Measurements from ENCODE around the gene GCA. TPM values are rescaled to one million over a fixed set of nuclear protein-coding genes. Genes with fewer than 3 reads are reported as not detected.

Gene GCA
- polyA plus RNA-seq, 1 experiment: 2.5 TPM

DNA sequence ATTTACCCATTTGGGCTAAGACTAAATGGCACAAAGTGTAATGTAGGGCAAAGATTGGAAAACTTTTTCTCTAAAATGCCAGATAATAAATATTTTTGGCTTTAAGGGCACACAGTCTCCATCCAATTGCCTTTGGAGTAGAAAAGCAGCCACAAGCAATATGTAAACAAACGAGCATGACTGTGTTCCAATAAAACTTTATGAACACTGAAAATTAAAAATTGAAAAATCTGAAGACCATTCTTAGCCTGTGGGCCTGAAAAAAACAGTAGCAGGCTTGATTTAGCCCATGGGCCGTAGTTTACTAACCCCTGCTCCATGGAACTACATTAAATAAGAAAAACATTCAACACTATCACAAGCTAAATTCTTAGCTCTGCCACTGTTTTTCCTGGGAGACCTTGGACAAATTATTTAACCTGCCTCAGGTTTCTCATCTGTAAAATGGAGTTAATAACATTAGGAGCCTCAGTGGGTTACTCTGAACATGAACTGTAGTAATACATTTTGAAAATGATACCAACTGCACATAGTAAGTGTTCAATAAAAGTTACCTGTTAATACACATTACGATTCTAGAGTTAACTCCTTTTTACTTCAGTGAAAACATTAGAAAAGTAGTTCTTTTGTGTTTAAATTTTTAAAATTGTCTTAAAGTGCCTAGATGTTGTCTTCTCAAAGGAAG, 26.7 kb upstream of the GCA start:
- POLR2A ChIA-PET: no interaction called here

DNA sequence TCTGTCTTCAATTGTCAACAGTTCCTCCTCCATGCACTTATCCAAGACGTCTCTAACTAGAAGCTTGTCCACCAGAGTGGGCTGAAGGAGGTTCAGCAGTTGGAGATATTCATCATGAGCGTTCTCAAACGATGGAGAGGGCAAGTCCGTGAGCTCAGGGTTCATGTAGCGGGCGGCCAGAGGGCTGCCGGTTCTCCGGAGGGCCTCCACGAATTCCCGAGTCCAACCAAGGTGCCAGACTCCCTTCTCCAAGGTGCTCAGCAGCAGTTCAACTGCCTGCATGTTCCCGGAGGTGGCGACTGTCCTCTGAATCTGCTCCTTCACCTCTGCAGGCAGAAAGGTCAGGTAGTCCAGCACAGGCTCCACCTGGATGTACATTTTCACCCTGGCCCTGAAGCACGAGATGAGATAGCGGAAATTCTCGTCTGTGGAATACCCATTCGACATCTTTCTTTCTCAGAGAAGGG, 26.0 kb upstream of the GCA start:
- CTCF ChIA-PET: interaction anchor here (0.6 to 3.8 kb wide), 12 partner anchors 9 to 1066 kb away, joined by 3 to 26 read pairs (median 8); no protein-coding TSS in a partner anchor

More for the DNA sequence above, 26.7 kb upstream of the GCA start:
- H3K27me3 ChIP-seq (ENCODE audit: control insufficient read depth, insufficient read depth, low read length): no peaks in the 10 kb centered on the region
- CTCF ChIA-PET: interaction anchor here (0.6 to 3.8 kb wide), 6 partner anchors 8 to 197 kb away, joined by 3 to 26 read pairs (median 10); no protein-coding TSS in a partner anchor
- no peak overlapping the region for H3K27ac ChIP-seq (ENCODE audit: low read depth, low read length)
- TF ChIP-seq, protein P1, sequence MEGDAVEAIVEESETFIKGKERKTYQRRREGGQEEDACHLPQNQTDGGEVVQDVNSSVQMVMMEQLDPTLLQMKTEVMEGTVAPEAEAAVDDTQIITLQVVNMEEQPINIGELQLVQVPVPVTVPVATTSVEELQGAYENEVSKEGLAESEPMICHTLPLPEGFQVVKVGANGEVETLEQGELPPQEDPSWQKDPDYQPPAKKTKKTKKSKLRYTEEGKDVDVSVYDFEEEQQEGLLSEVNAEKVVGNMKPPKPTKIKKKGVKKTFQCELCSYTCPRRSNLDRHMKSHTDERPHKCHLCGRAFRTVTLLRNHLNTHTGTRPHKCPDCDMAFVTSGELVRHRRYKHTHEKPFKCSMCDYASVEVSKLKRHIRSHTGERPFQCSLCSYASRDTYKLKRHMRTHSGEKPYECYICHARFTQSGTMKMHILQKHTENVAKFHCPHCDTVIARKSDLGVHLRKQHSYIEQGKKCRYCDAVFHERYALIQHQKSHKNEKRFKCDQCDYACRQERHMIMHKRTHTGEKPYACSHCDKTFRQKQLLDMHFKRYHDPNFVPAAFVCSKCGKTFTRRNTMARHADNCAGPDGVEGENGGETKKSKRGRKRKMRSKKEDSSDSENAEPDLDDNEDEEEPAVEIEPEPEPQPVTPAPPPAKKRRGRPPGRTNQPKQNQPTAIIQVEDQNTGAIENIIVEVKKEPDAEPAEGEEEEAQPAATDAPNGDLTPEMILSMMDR (IDR thresholded peaks at IDR 0.05; ENCODE audit: low read depth, low read length): no peak
- no peaks in the 10 kb centered on the region for H3K9me3 ChIP-seq (ENCODE audit: control insufficient read depth, insufficient read depth, low read length)
- no peak for DNase-seq (ENCODE audit: low read depth, low spot score)
- peak overlapping the region; percentile 74; the same call in 1 of the 2 replicates for H3K4me3 ChIP-seq (ENCODE audit: low read depth, low read length)

DNA sequence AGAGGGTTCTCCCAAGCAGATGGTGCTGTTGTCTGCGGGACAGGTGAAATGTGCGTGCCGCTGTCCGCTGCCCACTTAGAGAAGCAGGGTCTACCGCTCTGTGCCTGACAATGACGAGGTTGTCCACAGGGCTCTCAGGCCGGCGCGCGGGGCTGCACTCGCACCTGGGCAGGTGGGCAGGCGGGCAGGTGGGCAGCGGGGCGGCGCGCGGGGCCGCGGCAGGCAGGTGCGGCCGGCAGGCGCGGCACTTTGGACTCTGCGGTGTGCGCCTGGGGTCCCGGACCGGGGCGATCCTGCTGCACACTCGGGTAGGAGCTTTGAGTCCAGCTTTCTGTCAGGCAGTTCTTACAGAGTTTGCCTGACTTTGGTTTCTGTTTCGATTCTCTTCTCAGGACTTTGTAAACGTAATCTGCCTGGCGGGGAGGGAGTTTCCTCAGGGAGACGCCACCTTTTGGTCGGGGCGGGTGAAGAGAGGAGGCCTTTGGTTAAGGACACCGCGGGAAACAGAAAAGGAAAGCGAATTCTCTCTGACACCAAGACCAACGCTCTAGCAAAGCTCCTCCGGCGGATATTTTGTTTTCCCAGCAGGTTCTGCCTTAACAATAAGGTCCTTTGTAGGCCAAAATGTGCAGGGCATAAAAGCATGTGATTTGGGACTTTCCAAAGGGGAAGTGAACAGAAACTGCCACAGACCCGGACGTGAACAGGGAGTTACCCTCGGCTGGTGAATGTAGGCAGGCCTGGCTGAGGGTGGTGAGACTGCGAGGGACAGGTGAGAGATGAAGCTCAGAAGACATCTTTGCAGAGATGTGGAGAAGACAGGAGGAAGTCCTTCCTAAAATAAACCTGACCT, 25.4 kb upstream of the GCA start, which contains the start of gene IFIH1:
TSS of gene IFIH1 (minus strand) at position 357 of the 853 bp plus-strand sequence. CDS start 377 bp downstream, outside the sequence.
- no peaks in the 10 kb centered on the region for H3K27me3 ChIP-seq (ENCODE audit: control insufficient read depth, insufficient read depth, low read length)
- ChIA-PET CTCF (interaction anchor here (0.6 to 3.8 kb wide), 15 partner anchors 9 to 1067 kb away, joined by 3 to 26 read pairs (median 6); no protein-coding TSS in a partner anchor), POLR2A (no interaction called here)
- H3K9me3 ChIP-seq (ENCODE audit: control insufficient read depth, insufficient read depth, low read length): no peaks in the 10 kb centered on the region
- peak; percentile 68 for DNase-seq (ENCODE audit: low read depth, low spot score)
- H3K4me3 ChIP-seq (ENCODE audit: low read depth, low read length): peak within 1 kb of the TSS; percentile 74
- TF ChIP-seq, protein P1 (IDR thresholded peaks at IDR 0.05; ENCODE audit: low read depth, low read length): peak; percentile 57
- H3K27ac ChIP-seq (ENCODE audit: low read depth, low read length): no peak within 1 kb of the TSS

More for the DNA sequence above, 26.0 kb upstream of the GCA start:
- Histone ChIP-seq H3K27ac (ENCODE audit: low read depth, low read length) (no peak overlapping the region), H3K4me3 (ENCODE audit: low read depth, low read length) (peak overlapping the region; percentile 74), H3K9me3 (ENCODE audit: control insufficient read depth, insufficient read depth, low read length) (no peaks in the 10 kb centered on the region), H3K27me3 (ENCODE audit: control insufficient read depth, insufficient read depth, low read length) (no peaks in the 10 kb centered on the region)
- DNase-seq (ENCODE audit: low read depth, low spot score): no peak
- POLR2A ChIA-PET: no interaction called here
- TF ChIP-seq, protein P1 (IDR thresholded peaks at IDR 0.05; ENCODE audit: low read depth, low read length): no peak

DNA sequence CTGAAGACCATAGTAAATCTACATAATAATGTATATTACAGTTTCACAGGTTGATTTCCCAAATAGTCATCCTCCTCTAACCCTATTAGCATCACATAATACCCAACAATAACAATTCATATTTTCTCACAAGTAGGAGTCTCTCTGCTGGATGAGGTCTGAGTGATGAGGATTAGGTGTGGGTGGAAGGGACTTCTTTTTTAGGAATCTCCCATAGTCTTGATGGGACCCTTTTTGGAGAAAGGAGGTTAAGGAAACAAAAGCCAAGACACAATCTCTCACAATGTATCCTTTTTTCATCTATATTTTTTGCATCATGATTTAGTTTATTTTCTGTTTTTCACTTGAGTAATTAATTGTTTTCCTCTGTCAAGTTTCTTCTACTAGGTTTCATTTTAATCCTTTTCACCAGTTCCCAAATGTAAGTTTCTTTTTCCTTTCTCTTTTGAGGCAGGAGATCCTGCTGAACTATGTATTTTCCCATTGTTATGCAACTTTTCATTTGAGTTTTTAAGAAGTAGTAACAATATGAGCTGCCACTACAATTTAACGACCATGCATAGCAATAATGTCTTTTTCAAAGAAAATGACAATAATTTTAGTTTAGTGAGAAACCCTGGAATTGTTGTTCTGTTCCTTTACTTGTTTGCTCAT, 22.9 kb upstream of the GCA start:
- no peak overlapping the region for H3K27ac ChIP-seq (ENCODE audit: low read depth, low read length)
- H3K4me3 ChIP-seq (ENCODE audit: low read depth, low read length): no peak overlapping the region
- no peaks in the 10 kb centered on the region for H3K9me3 ChIP-seq (ENCODE audit: control insufficient read depth, insufficient read depth, low read length)
- POLR2A ChIA-PET: no interaction called here
- H3K27me3 ChIP-seq (ENCODE audit: control insufficient read depth, insufficient read depth, low read length): peaks cover 5% of the 10 kb centered on the region
- CTCF ChIA-PET: interaction anchor here (0.6 to 3.8 kb wide), 3 partner anchors 13 to 24 kb away, joined by 3 to 26 read pairs (median 4); no protein-coding TSS in a partner anchor
- TF ChIP-seq, protein P1 (IDR thresholded peaks at IDR 0.05; ENCODE audit: low read depth, low read length): no peak
- DNase-seq (ENCODE audit: low read depth, low spot score): no peak

Data from AG04450 (cell line).